BE2C (cell line): ENCODE measurements around the gene NR3C1.

ENCODE experiments used
- DNase-seq: peaks from one replicate; pipeline ENCODE4 v3.0.0-alpha.2; 2020
- H3K27me3 ChIP-seq: fragments of 250-450 bp; sonication (Bioruptor Pico); 2 replicates; pipeline ENCODE4 v1.5.1; 2020; ENCODE audit warnings: mild to moderate bottlenecking
- H3K36me3 ChIP-seq: fragments of 250-450 bp; sonication (Bioruptor Pico); 2 replicates; pipeline ENCODE4 v1.5.1; 2020; ENCODE audit warnings: mild to moderate bottlenecking
- H3K4me1 ChIP-seq: fragments of 250-450 bp; sonication (Bioruptor Pico); 2 replicates; pipeline ENCODE4 v1.5.1; 2020
- H3K4me3 ChIP-seq: 2 replicates; pipeline ENCODE4 v1.5.1; 2011; ENCODE audit warnings: low read depth, low read length
- H3K9me3 ChIP-seq: fragments of 250-450 bp; sonication (Bioruptor Pico); 2 replicates; pipeline ENCODE4 v1.5.1; 2020
- TF ChIP-seq, protein P1 (sequence below): IDR thresholded peaks from 2 replicates; pipeline ENCODE4 v1.5.1; 2012; ENCODE audit warnings: mild to moderate bottlenecking, low read depth, low read length

The NR3C1 gene

DNA sequence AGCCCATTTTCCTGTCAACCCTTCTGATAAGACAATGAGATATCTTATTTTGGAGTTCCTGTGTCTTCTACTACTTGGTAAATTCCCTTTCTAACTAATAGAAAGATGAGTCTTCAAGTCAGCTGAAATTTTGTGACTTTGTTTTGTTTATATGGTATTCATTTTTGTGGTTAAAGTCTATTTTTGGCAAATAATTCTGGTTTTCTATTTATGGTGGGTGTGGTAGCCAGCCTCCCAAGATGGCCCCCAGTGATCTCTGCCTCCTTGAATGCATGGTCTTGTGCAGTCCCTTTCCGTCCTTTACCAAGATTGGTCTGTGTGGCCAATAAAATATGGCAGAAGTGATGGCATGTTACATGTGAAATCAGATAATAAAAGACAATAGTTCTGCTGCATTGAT is 91.5 kb downstream of the NR3C1 start:
- H3K9me3 ChIP-seq = no peaks in the 10 kb centered on the region
- no peak for DNase-seq
- TF ChIP-seq, protein P1, sequence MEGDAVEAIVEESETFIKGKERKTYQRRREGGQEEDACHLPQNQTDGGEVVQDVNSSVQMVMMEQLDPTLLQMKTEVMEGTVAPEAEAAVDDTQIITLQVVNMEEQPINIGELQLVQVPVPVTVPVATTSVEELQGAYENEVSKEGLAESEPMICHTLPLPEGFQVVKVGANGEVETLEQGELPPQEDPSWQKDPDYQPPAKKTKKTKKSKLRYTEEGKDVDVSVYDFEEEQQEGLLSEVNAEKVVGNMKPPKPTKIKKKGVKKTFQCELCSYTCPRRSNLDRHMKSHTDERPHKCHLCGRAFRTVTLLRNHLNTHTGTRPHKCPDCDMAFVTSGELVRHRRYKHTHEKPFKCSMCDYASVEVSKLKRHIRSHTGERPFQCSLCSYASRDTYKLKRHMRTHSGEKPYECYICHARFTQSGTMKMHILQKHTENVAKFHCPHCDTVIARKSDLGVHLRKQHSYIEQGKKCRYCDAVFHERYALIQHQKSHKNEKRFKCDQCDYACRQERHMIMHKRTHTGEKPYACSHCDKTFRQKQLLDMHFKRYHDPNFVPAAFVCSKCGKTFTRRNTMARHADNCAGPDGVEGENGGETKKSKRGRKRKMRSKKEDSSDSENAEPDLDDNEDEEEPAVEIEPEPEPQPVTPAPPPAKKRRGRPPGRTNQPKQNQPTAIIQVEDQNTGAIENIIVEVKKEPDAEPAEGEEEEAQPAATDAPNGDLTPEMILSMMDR = no peak
- H3K4me3 ChIP-seq = no peak overlapping the region
- H3K36me3 ChIP-seq = no peaks in the 10 kb centered on the region
- H3K27me3 ChIP-seq = no peaks in the 10 kb centered on the region
- H3K4me1 ChIP-seq = peaks cover 5% of the 10 kb centered on the region

DNA sequence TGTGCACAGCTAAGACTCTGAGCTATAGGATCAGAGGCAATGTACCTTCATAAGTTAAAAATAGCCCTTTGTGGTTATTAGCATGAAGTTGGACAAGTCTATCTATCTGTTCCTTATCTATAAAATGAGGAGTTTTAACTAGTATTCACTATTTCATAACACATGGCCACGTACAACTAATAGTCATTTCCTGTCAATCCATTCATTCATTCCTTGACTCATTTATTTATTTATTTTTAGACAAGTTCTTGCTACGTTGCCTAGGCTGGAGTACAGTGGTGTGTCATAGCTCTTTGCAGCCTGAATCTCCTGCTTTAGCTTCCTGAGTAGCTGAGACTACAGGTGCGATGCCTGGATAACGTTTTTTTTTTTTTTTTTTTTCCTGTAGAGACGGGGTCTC is 92.1 kb downstream of the NR3C1 start:
- no peaks in the 10 kb centered on the region for H3K36me3 ChIP-seq
- no peak overlapping the region for H3K4me3 ChIP-seq
- DNase-seq = no peak
- TF ChIP-seq, protein P1 = no peak
- peaks cover under 1% of the 10 kb centered on the region; the same call in 1 of the 2 replicates for H3K4me1 ChIP-seq
- H3K9me3 ChIP-seq = no peaks in the 10 kb centered on the region
- no peaks in the 10 kb centered on the region for H3K27me3 ChIP-seq

DNA sequence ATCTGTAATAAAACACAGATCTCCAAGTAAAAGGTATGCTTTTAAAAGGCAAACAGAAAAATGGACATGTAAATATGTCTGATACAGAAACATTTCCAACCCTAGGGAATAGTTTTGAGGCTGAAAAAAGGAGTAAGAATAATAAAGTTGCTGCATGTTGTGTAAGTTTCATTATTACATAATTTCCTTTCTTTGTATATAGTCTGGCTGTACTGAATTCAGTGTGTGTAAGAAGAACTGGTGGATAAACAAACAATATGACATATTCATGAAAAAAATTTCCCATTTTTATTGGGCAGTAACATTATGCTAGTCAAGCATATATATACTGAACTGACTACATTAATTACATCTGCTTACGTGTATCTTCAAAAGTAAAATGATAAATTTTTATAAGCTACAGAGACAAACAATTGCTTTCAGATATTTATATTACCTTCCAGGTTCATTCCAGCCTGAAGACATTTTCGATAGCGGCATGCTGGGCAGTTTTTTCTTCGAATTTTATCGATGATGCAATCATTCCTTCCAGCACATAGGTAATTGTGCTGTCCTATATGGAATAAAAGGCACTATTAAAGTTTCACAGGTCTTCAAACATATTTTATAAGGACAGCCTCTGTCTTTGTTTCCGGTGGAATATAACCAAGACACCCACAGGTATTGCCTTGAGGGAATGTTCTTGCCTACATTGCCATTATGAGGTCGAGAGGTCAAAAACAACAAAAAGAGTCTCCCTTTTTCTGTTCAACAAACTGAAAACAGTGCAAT is 93.6 kb downstream of the NR3C1 start:
- Histone ChIP-seq H3K4me3 (no peak overlapping the region), H3K27me3 (no peaks in the 10 kb centered on the region), H3K9me3 (no peaks in the 10 kb centered on the region), H3K36me3 (no peaks in the 10 kb centered on the region), H3K4me1 (no peaks in the 10 kb centered on the region)
- DNase-seq = no peak
- TF ChIP-seq, protein P1 = no peak

DNA sequence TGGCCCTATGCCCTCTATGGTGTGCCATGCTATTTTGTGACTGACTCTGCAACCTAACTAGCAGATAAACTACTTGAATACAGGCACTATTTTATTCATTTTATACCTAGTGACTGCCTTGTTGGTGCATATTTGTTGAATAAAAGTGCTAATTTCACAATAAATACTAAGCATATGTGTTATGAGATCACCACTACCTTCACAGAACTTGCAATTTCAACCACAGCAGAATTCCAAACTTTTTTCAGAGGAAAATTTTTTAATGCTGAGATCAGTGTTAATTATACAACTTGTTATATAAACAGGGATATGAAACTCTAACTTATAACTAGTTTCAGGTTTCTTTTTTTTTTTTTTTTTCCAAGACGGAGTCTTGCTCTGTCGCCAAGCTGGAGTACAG is 94.8 kb downstream of the NR3C1 start:
- Histone ChIP-seq H3K9me3 (no peaks in the 10 kb centered on the region), H3K36me3 (no peaks in the 10 kb centered on the region), H3K4me1 (no peaks in the 10 kb centered on the region), H3K27me3 (no peaks in the 10 kb centered on the region), H3K4me3 (no peak overlapping the region)
- TF ChIP-seq, protein P1 = no peak
- DNase-seq = no peak

DNA sequence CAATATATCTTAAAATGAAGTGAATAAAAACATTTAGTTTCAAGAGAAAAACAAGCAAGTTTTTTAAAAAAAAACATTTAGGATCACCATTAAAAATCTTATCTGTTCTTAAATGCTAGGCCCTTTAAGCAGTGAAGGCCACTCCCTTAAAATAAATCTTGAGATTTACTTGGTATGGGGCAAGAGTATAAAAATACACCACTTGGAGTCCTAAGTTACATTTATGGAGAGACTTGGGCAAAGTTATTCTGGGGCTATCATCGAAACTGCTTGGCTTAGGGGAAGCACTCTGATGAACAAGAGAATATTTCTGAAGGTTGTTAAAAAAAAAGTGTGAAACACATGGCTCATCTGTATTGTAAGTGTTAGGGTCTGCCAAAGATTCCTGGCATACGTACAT is 97.4 kb downstream of the NR3C1 start:
- TF ChIP-seq, protein P1 = no peak
- Histone ChIP-seq H3K9me3 (no peaks in the 10 kb centered on the region), H3K4me1 (no peaks in the 10 kb centered on the region), H3K27me3 (no peaks in the 10 kb centered on the region), H3K4me3 (no peak overlapping the region), H3K36me3 (no peaks in the 10 kb centered on the region)
- DNase-seq = no peak

DNA sequence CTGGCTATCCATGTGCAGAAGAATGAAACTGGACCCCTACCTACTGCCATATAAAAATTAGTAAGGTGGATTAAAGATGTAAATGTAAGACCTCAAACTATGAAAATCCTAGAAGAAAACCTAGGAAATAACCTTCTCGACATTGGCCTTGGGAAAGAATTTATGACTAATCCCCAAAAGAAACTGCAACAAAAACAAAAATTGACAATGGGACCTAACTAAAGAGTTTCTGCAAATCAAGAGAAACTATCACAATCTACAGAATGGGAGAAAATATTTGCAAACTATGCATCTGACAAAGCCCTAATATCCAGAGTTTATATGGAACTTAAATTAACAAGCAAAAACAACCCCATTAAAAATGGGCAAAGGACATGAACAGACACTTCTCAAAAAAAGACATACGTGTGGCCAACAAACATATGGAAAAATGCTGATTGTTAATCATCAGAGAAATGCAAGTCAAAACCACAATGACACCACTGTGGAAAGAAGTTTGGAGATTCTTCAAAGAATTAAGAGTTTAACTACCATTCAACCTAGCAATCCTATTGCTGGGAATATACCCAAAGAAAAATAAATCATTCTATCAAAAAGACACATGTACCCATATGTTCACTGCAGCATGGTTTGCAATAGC is 98.5 kb downstream of the NR3C1 start:
- H3K4me3 ChIP-seq = no peak overlapping the region
- no peak for DNase-seq
- no peaks in the 10 kb centered on the region for H3K4me1 ChIP-seq
- no peaks in the 10 kb centered on the region for H3K27me3 ChIP-seq
- TF ChIP-seq, protein P1 = no peak
- H3K36me3 ChIP-seq = no peaks in the 10 kb centered on the region
- H3K9me3 ChIP-seq = no peaks in the 10 kb centered on the region
